Glutamatergic neuron (in vitro differentiated cells): ENCODE results near the gene FAM163A. TPM values are rescaled to one million over a fixed set of nuclear protein-coding genes. Genes with fewer than 3 reads are reported as not detected.

Experiments
- DNase-seq: peaks from one replicate; pipeline ENCODE4 v3.0.0; 2022
- H3K27ac Mint-ChIP-seq: one replicate; pipeline ENCODE4 v1.8.0; 2020; ENCODE audit warnings: mild to moderate bottlenecking, mixed read lengths, inconsistent platforms; ENCODE audit not compliant: unreplicated experiment
- H3K27me3 Mint-ChIP-seq: one replicate; pipeline ENCODE4 v1.8.0; 2020; ENCODE audit warnings: mild to moderate bottlenecking, moderate library complexity, mixed read lengths, inconsistent platforms; ENCODE audit not compliant: unreplicated experiment
- H3K36me3 Mint-ChIP-seq: one replicate; pipeline ENCODE4 v1.8.0; 2020; ENCODE audit warnings: mild to moderate bottlenecking, mixed read lengths, inconsistent platforms; ENCODE audit not compliant: unreplicated experiment
- H3K4me1 Mint-ChIP-seq: one replicate; pipeline ENCODE4 v1.8.0; 2020; ENCODE audit warnings: mild to moderate bottlenecking, low read depth, mixed read lengths, inconsistent platforms; ENCODE audit not compliant: unreplicated experiment
- H3K4me3 Mint-ChIP-seq: one replicate; pipeline ENCODE4 v1.8.0; 2020; ENCODE audit warnings: mild to moderate bottlenecking, mixed read lengths, inconsistent platforms; ENCODE audit not compliant: unreplicated experiment
- H3K9me3 Mint-ChIP-seq: one replicate; pipeline ENCODE4 v1.8.0; 2020; ENCODE audit warnings: mild to moderate bottlenecking, moderate library complexity, mixed read lengths, inconsistent platforms; ENCODE audit not compliant: unreplicated experiment
- CTCF ChIP-seq: fragments of 200-600 bp; sonication (generic); IDR thresholded peaks from one replicate; pipeline ENCODE4 v1.5.0; 2021; ENCODE audit not compliant: partially characterized antibody, unreplicated experiment
- total RNA-seq: library from RNA; stranded (reverse); fragmentation: NEBNext Ultra II Directional; extraction: Animal tissue kit (Norgen Biotek cat#: 25700); gene quantifications from one replicate; pipeline ENCODE4 v1.2.1, GENCODE V29; 2021; ENCODE audit not compliant: unreplicated experiment

FAM163A gene
- total RNA-seq, 1 donor from 2014 or later: not detected

DNA sequence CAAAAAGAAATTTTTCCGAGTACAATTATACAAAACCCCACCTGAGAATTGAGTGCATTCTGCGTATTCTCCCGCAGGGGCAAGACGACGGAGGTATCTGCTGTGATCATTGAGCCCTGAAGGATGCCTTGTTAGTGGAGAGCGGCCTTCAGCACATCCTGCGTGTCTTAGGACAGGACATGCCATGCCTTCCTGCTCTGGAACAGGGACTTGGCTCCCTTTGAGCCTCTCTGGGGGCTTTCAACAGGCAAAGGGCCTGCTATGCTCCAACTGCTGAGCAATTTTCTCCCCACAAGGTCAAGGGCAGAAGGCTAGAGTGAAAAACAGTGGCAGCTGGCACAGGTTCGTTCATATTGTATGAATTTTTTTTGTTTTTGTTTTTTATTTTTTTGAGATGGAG, 82.1 kb downstream of the FAM163A start:
- Mint-ChIP-seq H3K27ac (no peak overlapping the region), H3K9me3 (no peaks in the 10 kb centered on the region), H3K27me3 (no peaks in the 10 kb centered on the region), H3K4me1 (peaks cover 5% of the 10 kb centered on the region), H3K4me3 (no peak overlapping the region), H3K36me3 (no peaks in the 10 kb centered on the region)
- DNase-seq: no peak
- no peak for TF ChIP-seq CTCF

DNA sequence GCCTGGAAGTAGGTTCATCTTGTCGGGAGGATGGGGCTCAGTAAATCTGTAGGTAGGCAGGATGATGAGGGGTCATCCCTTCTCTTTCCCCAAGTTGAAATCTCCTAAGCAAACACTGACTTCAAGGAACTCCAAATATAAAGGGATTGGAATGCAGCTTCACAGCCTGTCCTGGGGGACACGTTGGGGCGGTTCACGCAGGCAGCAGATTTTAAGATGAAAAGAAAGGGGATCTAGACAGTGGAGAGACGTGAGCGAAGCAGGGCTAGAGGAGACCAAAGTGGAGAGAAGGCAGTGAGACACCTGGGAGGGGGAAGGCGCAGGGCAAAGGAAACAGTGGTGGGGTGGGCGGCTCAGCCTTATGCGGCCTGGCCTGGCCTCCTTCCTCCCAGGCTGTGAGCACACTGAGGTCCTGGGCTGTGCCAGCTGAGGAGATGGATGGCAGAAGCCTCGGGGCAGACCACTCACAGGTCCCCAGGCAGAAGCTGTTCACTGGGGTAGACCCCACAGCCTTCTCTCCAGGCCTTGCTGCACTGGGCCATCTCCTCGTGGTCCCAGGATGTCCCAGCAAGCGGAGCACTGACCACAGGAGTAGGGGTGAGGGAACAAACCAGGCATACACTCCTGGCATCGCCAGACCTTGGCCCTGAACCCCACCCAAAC, 82.8 kb downstream of the FAM163A start:
- Mint-ChIP-seq H3K36me3 (no peaks in the 10 kb centered on the region), H3K27ac (no peak overlapping the region), H3K9me3 (no peaks in the 10 kb centered on the region), H3K27me3 (no peaks in the 10 kb centered on the region), H3K4me1 (peaks cover 5% of the 10 kb centered on the region), H3K4me3 (no peak overlapping the region)
- no peak for TF ChIP-seq CTCF
- no peak for DNase-seq

GRCh38 chr1:179826626-179827280, 83.7 kb downstream of the FAM163A start:
- Mint-ChIP-seq H3K9me3 (no peaks in the 10 kb centered on the region), H3K36me3 (no peaks in the 10 kb centered on the region), H3K27me3 (no peaks in the 10 kb centered on the region), H3K4me1 (peaks cover 5% of the 10 kb centered on the region), H3K4me3 (no peak overlapping the region), H3K27ac (no peak overlapping the region)
- no peak for DNase-seq
- TF ChIP-seq CTCF: no peak

DNA sequence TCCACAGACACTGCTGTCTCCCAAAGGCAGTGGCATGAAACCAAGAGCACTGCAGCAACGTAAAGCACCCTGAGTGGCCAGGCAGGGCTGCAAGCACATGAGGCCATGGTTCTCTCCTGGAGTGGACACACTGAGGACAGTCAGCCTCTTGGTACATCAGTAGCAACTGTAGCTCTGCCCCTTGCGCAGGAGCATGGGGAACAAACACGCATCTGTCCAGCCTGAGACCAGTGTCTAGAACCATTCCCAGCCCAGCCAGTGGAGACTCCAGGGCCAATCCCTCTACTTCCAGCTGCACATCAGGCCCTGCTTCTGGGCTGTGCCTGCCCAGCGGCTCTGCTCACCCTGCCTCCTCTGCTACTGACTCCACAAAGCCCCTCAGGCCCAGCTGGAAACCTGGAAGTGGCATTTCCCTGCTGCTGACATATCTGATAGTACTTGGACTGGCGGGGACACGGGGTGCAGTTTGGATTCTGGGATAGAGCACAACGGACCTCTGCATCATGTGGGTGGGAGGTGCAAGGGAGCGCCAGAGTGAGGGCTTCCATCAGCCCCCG, 85.5 kb downstream of the FAM163A start:
- Mint-ChIP-seq H3K27ac (no peak overlapping the region), H3K4me3 (no peak overlapping the region), H3K27me3 (no peaks in the 10 kb centered on the region), H3K4me1 (peaks cover 5% of the 10 kb centered on the region), H3K36me3 (no peaks in the 10 kb centered on the region), H3K9me3 (no peaks in the 10 kb centered on the region)
- DNase-seq: no peak
- TF ChIP-seq CTCF: no peak

GRCh38 chr1:179831225-179831624, 88.1 kb downstream of the FAM163A start:
- Mint-ChIP-seq H3K9me3 (no peaks in the 10 kb centered on the region), H3K27me3 (no peaks in the 10 kb centered on the region), H3K4me1 (no peaks in the 10 kb centered on the region), H3K4me3 (no peak overlapping the region), H3K27ac (no peak overlapping the region), H3K36me3 (peaks cover 3% of the 10 kb centered on the region)
- DNase-seq: no peak
- no peak for TF ChIP-seq CTCF
